Astrocyte of the spinal cord (primary cell): ENCODE data around the gene FER1L5.
A peak's percentile ranks its signal among the peaks of the same experiment; 100 is the strongest.

ENCODE experiments used
- DNase-seq: peaks from one replicate; pipeline ENCODE4 v3.0.0; 2011; ENCODE audit warnings: low read depth, low spot score
- H3K4me3 ChIP-seq: 2 replicates; pipeline ENCODE4 v1.5.1; 2011; ENCODE audit warnings: low read depth, mild to moderate bottlenecking, low read length, moderate library complexity
- in situ Hi-C: cut with HindIII; loops from 2 replicates; pipeline ENCODE4 v1.10.0; 2017; ENCODE audit warnings: low sequenced_read_pairs
- TF ChIP-seq, protein P1 (sequence below): IDR thresholded peaks from 2 replicates; pipeline ENCODE4 v1.5.1; 2012; ENCODE audit warnings: low read depth, mild to moderate bottlenecking, low read length, inconsistent platforms

The FER1L5 gene

DNA sequence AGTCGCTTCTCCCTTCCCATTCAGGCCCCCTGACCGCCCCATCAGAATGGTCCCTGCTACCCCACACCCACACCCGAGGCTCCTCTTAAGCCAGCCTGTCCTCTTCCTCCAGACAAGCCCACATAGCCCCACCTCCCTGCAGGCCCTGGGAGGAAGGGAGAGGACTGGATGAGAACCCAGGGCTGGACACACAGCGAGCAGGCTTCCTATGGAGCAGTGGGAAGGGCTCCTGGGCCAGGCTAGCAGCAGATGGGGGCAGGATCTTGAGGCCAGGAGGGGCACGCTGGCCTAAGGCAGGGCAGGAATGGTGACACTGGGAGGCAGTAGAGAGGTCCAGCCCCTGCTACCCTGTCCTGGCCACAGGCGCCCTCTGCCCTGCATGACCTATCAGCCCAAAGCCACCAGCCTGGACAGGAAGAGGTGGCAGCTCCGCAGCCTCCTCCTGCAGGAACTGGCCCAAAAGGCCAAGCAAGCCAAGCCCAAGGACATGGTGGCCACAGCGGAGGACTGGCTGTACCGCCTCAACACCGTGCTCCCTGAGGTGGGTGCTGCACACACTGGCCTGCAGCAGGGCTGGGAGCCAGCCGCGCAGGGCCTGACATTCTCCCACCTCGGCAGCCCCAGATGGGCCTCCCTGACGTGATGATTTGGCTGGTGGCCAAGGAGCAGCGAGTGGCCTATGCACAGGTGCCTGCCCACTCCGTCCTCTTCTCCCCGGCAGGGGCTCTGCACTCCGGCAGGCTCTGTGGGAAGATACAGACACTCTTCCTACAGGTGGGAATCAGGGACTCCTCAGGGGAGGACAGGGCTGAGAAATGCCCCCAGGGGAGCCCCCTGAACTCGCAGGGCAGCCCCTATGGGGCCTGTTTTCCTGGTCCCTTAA lies 43.3 kb downstream of the FER1L5 start:
- in situ Hi-C loops, result loop anchor here (25.0 kb wide), 1 partner anchor 126 kb away; the partner anchor contains the start of gene CNNM3
- DNase-seq, result peak; percentile 25
- H3K4me3 ChIP-seq, result no peak overlapping the region
- TF ChIP-seq, protein P1, sequence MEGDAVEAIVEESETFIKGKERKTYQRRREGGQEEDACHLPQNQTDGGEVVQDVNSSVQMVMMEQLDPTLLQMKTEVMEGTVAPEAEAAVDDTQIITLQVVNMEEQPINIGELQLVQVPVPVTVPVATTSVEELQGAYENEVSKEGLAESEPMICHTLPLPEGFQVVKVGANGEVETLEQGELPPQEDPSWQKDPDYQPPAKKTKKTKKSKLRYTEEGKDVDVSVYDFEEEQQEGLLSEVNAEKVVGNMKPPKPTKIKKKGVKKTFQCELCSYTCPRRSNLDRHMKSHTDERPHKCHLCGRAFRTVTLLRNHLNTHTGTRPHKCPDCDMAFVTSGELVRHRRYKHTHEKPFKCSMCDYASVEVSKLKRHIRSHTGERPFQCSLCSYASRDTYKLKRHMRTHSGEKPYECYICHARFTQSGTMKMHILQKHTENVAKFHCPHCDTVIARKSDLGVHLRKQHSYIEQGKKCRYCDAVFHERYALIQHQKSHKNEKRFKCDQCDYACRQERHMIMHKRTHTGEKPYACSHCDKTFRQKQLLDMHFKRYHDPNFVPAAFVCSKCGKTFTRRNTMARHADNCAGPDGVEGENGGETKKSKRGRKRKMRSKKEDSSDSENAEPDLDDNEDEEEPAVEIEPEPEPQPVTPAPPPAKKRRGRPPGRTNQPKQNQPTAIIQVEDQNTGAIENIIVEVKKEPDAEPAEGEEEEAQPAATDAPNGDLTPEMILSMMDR, result no peak

DNA sequence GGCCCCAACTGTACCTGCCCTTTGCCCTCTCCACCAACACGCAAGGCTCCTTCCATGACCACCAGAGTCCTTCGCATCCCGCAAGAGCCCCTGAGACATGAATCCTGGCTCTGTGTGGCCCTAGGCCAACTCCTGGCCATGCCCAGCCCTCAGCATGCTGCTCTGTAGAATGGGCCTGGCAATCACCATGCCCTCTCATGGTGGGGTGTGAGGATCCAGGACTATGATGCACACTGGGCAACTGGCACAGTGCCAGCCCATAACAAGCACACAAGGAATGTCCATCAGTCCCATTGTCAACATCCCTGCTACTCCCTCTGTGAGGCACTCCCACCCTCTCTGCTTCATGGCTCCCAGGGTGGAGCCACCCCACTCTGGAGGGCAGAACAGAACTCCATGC lies 44.7 kb downstream of the FER1L5 start:
- TF ChIP-seq, protein P1, result no peak
- in situ Hi-C loops, result loop anchor here (25.0 kb wide), 1 partner anchor 125 kb away; the partner anchor contains the start of gene CNNM3
- H3K4me3 ChIP-seq, result no peak overlapping the region
- no peak for DNase-seq

DNA sequence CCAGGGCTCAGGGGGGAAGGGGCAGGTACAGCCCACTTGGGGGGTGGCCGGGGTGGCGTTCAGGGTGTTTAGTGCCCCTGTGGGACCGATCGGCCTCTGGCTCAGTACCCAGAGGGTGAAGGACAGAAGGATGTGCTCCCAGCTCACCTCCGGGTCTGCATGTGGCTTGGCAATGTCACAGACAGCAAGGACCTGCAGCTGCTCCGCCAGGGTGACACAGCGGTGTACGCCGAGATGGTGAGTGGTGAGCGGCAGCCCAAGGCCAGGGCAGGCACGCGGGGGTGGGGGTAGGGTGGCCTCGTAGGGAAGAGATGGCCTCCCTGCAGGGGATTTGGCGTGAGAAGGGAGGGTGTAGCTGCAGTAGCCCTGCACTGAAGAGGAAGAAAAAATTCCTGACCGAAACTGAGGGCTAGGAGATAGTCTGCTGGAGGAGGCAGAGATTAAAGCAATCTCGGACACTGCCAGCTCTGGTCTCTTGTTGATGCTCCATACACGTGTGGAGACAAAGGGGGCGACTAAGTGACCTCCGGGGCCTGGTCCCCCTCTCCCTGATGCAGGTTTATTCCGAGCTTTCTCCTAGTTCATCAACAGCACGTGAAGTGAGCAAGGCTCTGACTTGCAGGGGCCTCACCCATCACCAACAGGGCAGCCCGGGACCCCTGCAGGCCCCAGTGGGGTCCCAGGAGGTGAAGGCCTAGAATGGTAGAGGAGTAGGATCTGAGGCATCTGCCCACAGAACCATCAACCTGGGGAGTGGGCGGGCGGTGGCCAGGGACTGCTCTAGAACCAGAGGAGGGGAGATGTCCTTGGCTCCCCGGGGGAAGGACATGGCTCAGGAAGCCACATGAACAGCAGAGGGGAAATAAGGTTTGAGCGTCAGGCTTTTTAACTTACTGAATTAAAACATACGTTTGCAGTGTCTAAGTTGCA lies 45.4 kb downstream of the FER1L5 start:
- no peak overlapping the region for H3K4me3 ChIP-seq
- TF ChIP-seq, protein P1, result no peak
- no peak for DNase-seq
- in situ Hi-C loops, result loop anchor here (25.0 kb wide), 1 partner anchor 124 kb away; the partner anchor contains the start of gene CNNM3

DNA sequence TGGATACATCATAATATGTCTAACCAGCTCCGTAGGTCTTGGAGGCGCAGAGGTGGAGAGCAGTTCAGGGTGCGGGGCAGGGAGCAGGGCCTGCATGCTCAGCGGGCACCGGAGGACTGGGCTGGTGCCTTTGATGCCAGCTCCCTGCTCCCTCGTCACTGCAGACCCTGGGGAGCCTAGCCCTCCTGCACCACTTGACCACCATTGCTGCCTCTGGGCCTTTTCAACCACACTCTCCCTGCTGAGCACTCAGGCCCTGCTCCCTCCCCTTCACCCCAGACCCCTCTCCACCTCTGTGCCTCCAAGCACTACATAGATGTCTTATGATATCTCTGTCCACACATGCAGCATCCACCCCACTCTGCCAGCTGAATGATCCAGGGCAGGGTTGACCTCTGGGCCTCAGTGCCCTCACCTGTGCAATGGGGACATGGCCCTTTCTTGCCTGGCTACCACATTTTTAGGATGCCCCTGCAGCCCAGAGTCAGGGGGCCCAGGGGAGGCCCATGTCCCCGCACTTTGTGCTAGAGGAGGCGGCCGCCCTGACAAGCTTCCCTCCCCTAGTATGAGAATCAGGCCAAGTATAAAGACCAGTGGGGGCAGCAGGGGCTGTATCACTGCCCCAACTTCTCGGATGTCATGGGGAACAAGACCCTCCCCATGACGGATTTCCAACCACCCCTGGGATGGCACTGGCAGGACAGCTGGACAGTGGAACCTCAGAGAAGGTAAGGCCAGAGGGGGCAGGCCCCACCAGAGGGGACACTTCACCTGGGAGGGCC lies 46.3 kb downstream of the FER1L5 start:
- DNase-seq, result no peak
- TF ChIP-seq, protein P1, result no peak
- in situ Hi-C loops, result loop anchor here (25.0 kb wide), 1 partner anchor 123 kb away; the partner anchor contains the start of gene CNNM3
- no peak overlapping the region for H3K4me3 ChIP-seq

DNA sequence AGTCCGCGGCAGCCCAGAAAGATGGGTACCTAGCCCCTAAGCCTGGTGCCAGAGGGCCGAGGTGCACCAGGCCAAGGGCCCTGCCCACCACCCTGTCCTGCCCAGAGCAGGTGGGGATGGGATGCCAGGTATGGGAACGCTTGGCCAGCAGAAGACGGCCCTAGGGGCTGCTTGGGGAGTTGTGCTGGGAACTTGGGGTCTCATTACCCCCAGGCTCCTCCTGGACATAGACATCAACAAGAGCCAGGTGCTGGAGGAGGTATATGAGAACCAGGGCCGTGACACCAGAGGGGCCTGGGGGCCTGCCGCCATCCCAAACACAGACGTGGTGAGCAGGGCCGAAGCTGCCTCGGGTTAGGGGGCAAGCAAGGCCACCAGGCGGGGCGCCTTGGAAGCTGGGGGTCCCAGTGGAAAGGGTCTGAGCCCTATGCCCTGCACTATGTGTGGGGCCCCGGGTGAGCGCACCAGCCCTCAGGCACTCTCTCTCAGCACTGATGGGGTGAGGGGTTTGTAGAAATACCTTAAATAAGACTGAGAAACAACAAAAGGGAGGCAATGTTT lies 46.9 kb downstream of the FER1L5 start:
- H3K4me3 ChIP-seq, result no peak overlapping the region
- no peak for DNase-seq
- TF ChIP-seq, protein P1, result no peak
- in situ Hi-C loops, result loop anchor here (25.0 kb wide), 1 partner anchor 123 kb away; the partner anchor contains the start of gene CNNM3
